Testis (tissue), 3 donors: ENCODE results near the gene ARHGEF38. TPM values are rescaled to one million over a fixed set of nuclear protein-coding genes. Genes with fewer than 3 reads are reported as not detected.
A peak's percentile ranks its signal among the peaks of the same experiment; 100 is the strongest.

Experiments
- DNase-seq: peaks from one replicate; pipeline ENCODE4 v3.0.0-alpha.2; 2019
- H3K27ac ChIP-seq, 2 donors: fragments of 200-600 bp; sonication (generic); one replicate each; pipeline ENCODE4 v1.5.1; 2019
- H3K27me3 ChIP-seq: fragments of 200-600 bp; sonication (generic); one replicate; pipeline ENCODE4 v1.5.1; 2019
- H3K36me3 ChIP-seq: fragments of 200-600 bp; sonication (generic); one replicate; pipeline ENCODE4 v1.5.1; 2017; ENCODE audit warnings: low read depth; ENCODE audit errors: missing control alignments
- H3K4me1 ChIP-seq: fragments of 200-600 bp; sonication (generic); one replicate; pipeline ENCODE4 v1.5.1; 2019
- H3K4me3 ChIP-seq, 2 donors: fragments of 200-600 bp; sonication (generic); one replicate each; pipeline ENCODE4 v1.5.1; 2017 to 2019
- H3K9me3 ChIP-seq: fragments of 200-600 bp; sonication (generic); one replicate; pipeline ENCODE4 v1.5.1; 2017
- CTCF ChIP-seq, 3 experiments: fragments of 450-650 bp in 2 of 3; fragments of 200-600 bp in 1 of 3; sonication (generic) in 1 of 3; IDR thresholded peaks; one replicate each; pipeline ENCODE4 v1.5.1; 2016 to 2019; ENCODE audit warnings: antibody characterized with exemption in 3 of 3, mild to moderate bottlenecking in 2 of 3, moderate library complexity in 1 of 3
- POLR2A ChIP-seq: fragments of 450-650 bp; IDR thresholded peaks from one replicate; pipeline ENCODE4 v1.6.1; 2017; ENCODE audit warnings: antibody characterized with exemption, mild to moderate bottlenecking, moderate library complexity
- WGBS, 2 donors: methylation state at CpG; one replicate each; pipeline ENCODE4 v1.1.5; 2018; 5-methylcytosine and 5-hydroxymethylcytosine counted together
- intact Hi-C: fragments of 100-400 bp; cut with DNase I; formaldehyde crosslinking; loops from one replicate; pipeline ENCODE4 v1.15.1; 2023; ENCODE audit warnings: low total_unique reads
- polyA plus RNA-seq: library from polyadenylated mRNA; stranded (reverse); fragments of 350-450 nt; fragmentation: Illumina TruSeq; extraction: RNeasy Lipid Tissue Mini Kit (QIAGEN cat#74804); gene quantifications from one replicate; pipeline ENCODE4 v1.2.3, GENCODE V29; 2014; ENCODE audit warnings: low read depth, low replicate concordance; ENCODE audit not compliant: insufficient read depth
- total RNA-seq, 2 donors: library from RNA; depleted of rRNA; stranded (reverse); fragments of >200 nt; gene quantifications; one replicate each; pipeline ENCODE4 v1.2.3, GENCODE V29; 2016

Gene ARHGEF38
- total and polyA plus RNA-seq, 3 donors from 2014 or later: 0.08 to 2.2 (median 0.86) TPM

GRCh38 chr4:105698607-105699006 is 146.2 kb downstream of the ARHGEF38 start:
- Histone ChIP-seq H3K27ac (no peak overlapping the region), H3K36me3 (no peaks in the 10 kb centered on the region), H3K27me3 (no peaks in the 10 kb centered on the region), H3K4me1 (no peaks in the 10 kb centered on the region), H3K4me3 (no peak overlapping the region), H3K9me3 (no peaks in the 10 kb centered on the region)
- intact Hi-C loops: no loop called here
- DNase-seq: no peak
- WGBS, 2 donors: 91 to 96% methylated on average over 2 of the region's 2 CpGs
- TF ChIP-seq CTCF (IDR thresholded peaks at IDR 0.05): no peak

GRCh38 chr4:105707782-105708180 is 155.4 kb downstream of the ARHGEF38 start:
- peaks cover 15% of the 10 kb centered on the region for H3K4me1 ChIP-seq
- no peak for TF ChIP-seq CTCF (IDR thresholded peaks at IDR 0.05)
- no peak for TF ChIP-seq POLR2A
- no peaks in the 10 kb centered on the region for H3K9me3 ChIP-seq
- peak overlapping the region; percentile 84 to 89 for H3K27ac ChIP-seq
- peak overlapping the region; percentile 79 to 98 for H3K4me3 ChIP-seq
- intact Hi-C loops: no loop called here
- no peaks in the 10 kb centered on the region for H3K27me3 ChIP-seq
- no peak for DNase-seq
- WGBS, 2 donors: 24 to 26% methylated on average over 7 of the region's 7 CpGs
- no peaks in the 10 kb centered on the region for H3K36me3 ChIP-seq

GRCh38 chr4:105708181-105709080 is 156.0 kb downstream of the ARHGEF38 start, which contains the start of the genes GSTCD and INTS12:
Gene GSTCD (plus strand): TSS chr4:105708784. CDS start chr4:105717614, 8,830 bp downstream.
Gene INTS12 (minus strand): TSS chr4:105708689. CDS start chr4:105700005, 8,684 bp downstream.
- H3K4me1 ChIP-seq: peaks cover 15% of the 10 kb centered on the region
- WGBS, 2 donors: 0 to 1% methylated on average over 31 to 63 of the region's 63 CpGs
- intact Hi-C loops: no loop called here

GRCh38 chr4:105709081-105709450 is 156.6 kb downstream of the ARHGEF38 start:
- intact Hi-C loops: no loop called here
- TF ChIP-seq CTCF (IDR thresholded peaks at IDR 0.05): no peak
- no peak for TF ChIP-seq POLR2A

More at GRCh38 chr4:105708181-105709080, 156.0 kb downstream of the ARHGEF38 start, which contains the start of the genes GSTCD and INTS12:
- no peaks in the 10 kb centered on the region for H3K9me3 ChIP-seq
- TF ChIP-seq CTCF (IDR thresholded peaks at IDR 0.05) (no peak), POLR2A (no peak)
- DNase-seq: peak; percentile 95
- H3K4me3 ChIP-seq: peak within 1 kb of the TSS; percentile 79 to 98
- H3K27me3 ChIP-seq: no peaks in the 10 kb centered on the region
- peak within 1 kb of the TSS; percentile 84 to 89 for H3K27ac ChIP-seq
- H3K36me3 ChIP-seq: no peaks in the 10 kb centered on the region

More at GRCh38 chr4:105709081-105709450, 156.6 kb downstream of the ARHGEF38 start:
- Histone ChIP-seq H3K4me1 (peaks cover 15% of the 10 kb centered on the region), H3K27me3 (no peaks in the 10 kb centered on the region), H3K36me3 (no peaks in the 10 kb centered on the region), H3K9me3 (no peaks in the 10 kb centered on the region), H3K27ac (peak overlapping the region; percentile 84 to 89), H3K4me3 (peak overlapping the region; percentile 79 to 98)
- WGBS, 2 donors: 0% methylated on average over 10 to 11 of the region's 11 CpGs
- DNase-seq: peak; percentile 30
